Occipital lobe (tissue), 2 donors: ENCODE results near the gene CAMKMT. TPM values are rescaled to one million over a fixed set of nuclear protein-coding genes. Genes with fewer than 3 reads are reported as not detected.

Source experiments
- DNase-seq: peaks from one replicate; lab custom pipeline; 2025; lab: John Stamatoyannopoulos, UW
- total RNA-seq: library from RNA; depleted of rRNA; stranded (reverse); fragments of >200 nt; gene quantifications from one replicate; pipeline ENCODE4 v1.2.3, GENCODE V29; 2014

Gene CAMKMT
- total RNA-seq, 1 donor from 2014 or later = 6.7 TPM

GRCh38 chr2:44444881-44445280 lies 83.1 kb downstream of the CAMKMT start:
- DNase-seq = no peak

- DNase-seq = no peak
Measured at GRCh38 chr2:44448860-44449527, 87.2 kb downstream of the CAMKMT start.

GRCh38 chr2:44450082-44450481 lies 88.3 kb downstream of the CAMKMT start:
- DNase-seq = no peak

GRCh38 chr2:44450806-44451205 lies 89.1 kb downstream of the CAMKMT start:
- DNase-seq = no peak

GRCh38 chr2:44452069-44452583 lies 90.4 kb downstream of the CAMKMT start:
- no peak for DNase-seq

- no peak for DNase-seq
Measured at GRCh38 chr2:44453259-44453658, 91.5 kb downstream of the CAMKMT start.

- no peak for DNase-seq
Measured at GRCh38 chr2:44455877-44456276, 94.1 kb downstream of the CAMKMT start.

GRCh38 chr2:44456946-44457345 lies 95.2 kb downstream of the CAMKMT start:
- DNase-seq = no peak

- no peak for DNase-seq
Measured at GRCh38 chr2:44459739-44460138, 98.0 kb downstream of the CAMKMT start.

GRCh38 chr2:44462934-44463849 lies 101.4 kb downstream of the CAMKMT start:
- DNase-seq = no peak

GRCh38 chr2:44464437-44464836 lies 102.7 kb downstream of the CAMKMT start:
- DNase-seq = no peak

- DNase-seq = no peak
Measured at GRCh38 chr2:44470151-44470550, 108.4 kb downstream of the CAMKMT start.

- DNase-seq = no peak
Measured at GRCh38 chr2:44477657-44478414, 116.1 kb downstream of the CAMKMT start.

- DNase-seq = peak; percentile 12
Measured at GRCh38 chr2:44479127-44479887, 117.6 kb downstream of the CAMKMT start.

GRCh38 chr2:44480068-44480467 lies 118.3 kb downstream of the CAMKMT start:
- DNase-seq = no peak

- DNase-seq = no peak
Measured at GRCh38 chr2:44487052-44487451, 125.3 kb downstream of the CAMKMT start.

- DNase-seq = no peak
Measured at GRCh38 chr2:44490726-44491125, 129.0 kb downstream of the CAMKMT start.

- DNase-seq = no peak
Measured at GRCh38 chr2:44494006-44494405, 132.3 kb downstream of the CAMKMT start.

GRCh38 chr2:44495035-44495434 lies 133.3 kb downstream of the CAMKMT start:
- no peak for DNase-seq

GRCh38 chr2:44495544-44495943 lies 133.8 kb downstream of the CAMKMT start:
- no peak for DNase-seq

- no peak for DNase-seq
Measured at GRCh38 chr2:44496130-44496529, 134.4 kb downstream of the CAMKMT start.
